ENCODE data around the gene DNM3.

Gene DNM3

GRCh38 chr1:172254521-172255222 lies 413.4 kb downstream of the DNM3 start:
- no peak for DNase-seq

- DNase-seq = no peak
Observed at GRCh38 chr1:172255223-172255560, 413.9 kb downstream of the DNM3 start.

- no peak for DNase-seq
Observed at GRCh38 chr1:172265905-172266304, 424.6 kb downstream of the DNM3 start.

GRCh38 chr1:172266528-172267174 lies 425.4 kb downstream of the DNM3 start:
- no peak for DNase-seq

- no peak for DNase-seq
Observed at GRCh38 chr1:172268237-172268636, 426.9 kb downstream of the DNM3 start.

GRCh38 chr1:172269084-172269483 lies 427.8 kb downstream of the DNM3 start:
- DNase-seq = no peak

- DNase-seq = no peak
Observed at GRCh38 chr1:172269644-172270043, 428.3 kb downstream of the DNM3 start.

GRCh38 chr1:172270605-172271004 lies 429.3 kb downstream of the DNM3 start:
- no peak for DNase-seq

- DNase-seq = no peak
Observed at GRCh38 chr1:172272087-172272486, 430.8 kb downstream of the DNM3 start.

- DNase-seq = no peak
Observed at GRCh38 chr1:172273647-172274396, 432.5 kb downstream of the DNM3 start.

GRCh38 chr1:172275478-172275877 lies 434.2 kb downstream of the DNM3 start:
- no peak for DNase-seq

- no peak for DNase-seq
Observed at GRCh38 chr1:172276120-172276818, 435.0 kb downstream of the DNM3 start.

- DNase-seq = no peak
Observed at GRCh38 chr1:172277275-172277674, 436.0 kb downstream of the DNM3 start.

GRCh38 chr1:172277989-172278388 lies 436.7 kb downstream of the DNM3 start:
- no peak for DNase-seq

GRCh38 chr1:172278478-172278877 lies 437.2 kb downstream of the DNM3 start:
- no peak for DNase-seq

- DNase-seq = no peak
Observed at GRCh38 chr1:172279939-172280636, 438.8 kb downstream of the DNM3 start.

- no peak for DNase-seq
Observed at GRCh38 chr1:172283766-172284165, 442.5 kb downstream of the DNM3 start.

- no peak for DNase-seq
Observed at GRCh38 chr1:172286629-172287076, 445.4 kb downstream of the DNM3 start.

- DNase-seq = no peak
Observed at GRCh38 chr1:172287208-172287607, 445.9 kb downstream of the DNM3 start.

- DNase-seq = no peak
Observed at GRCh38 chr1:172288581-172288980, 447.3 kb downstream of the DNM3 start.

GRCh38 chr1:172289448-172289847 lies 448.1 kb downstream of the DNM3 start:
- DNase-seq = no peak

- DNase-seq = no peak
Observed at GRCh38 chr1:172292840-172293239, 451.5 kb downstream of the DNM3 start.

- no peak for DNase-seq
Observed at GRCh38 chr1:172293429-172293828, 452.1 kb downstream of the DNM3 start.

Measured in GF-D8 (cell line).